ENCODE results near the gene NHLRC4.
"Not testable (repeated sequence)": the region's sequence is repeated elsewhere in the genome, so short reads cannot be mapped to it uniquely, and the experiment has no call there.

The NHLRC4 gene

GRCh38 chr16:586047-586644 is 19.3 kb downstream of the NHLRC4 start:
- no peak for DNase-seq

- DNase-seq = no peak
Measured at GRCh38 chr16:586645-587590, 20.1 kb downstream of the NHLRC4 start.

GRCh38 chr16:588639-588888 is 21.8 kb downstream of the NHLRC4 start:
- DNase-seq = no peak

- DNase-seq = peak; percentile 84 to 89
Measured at GRCh38 chr16:588889-589657, 22.3 kb downstream of the NHLRC4 start.

- peak; percentile 95 for DNase-seq
Measured at GRCh38 chr16:589658-590187, 22.9 kb downstream of the NHLRC4 start, which contains the start of gene RAB40C. Gene RAB40C (plus strand): TSS chr16:590066. CDS start chr16:590292, 226 bp downstream.

GRCh38 chr16:590188-590814 is 23.5 kb downstream of the NHLRC4 start:
- no peak for DNase-seq

- DNase-seq = no peak
Measured at GRCh38 chr16:590815-591200, 24.0 kb downstream of the NHLRC4 start.

- no peak for DNase-seq
Measured at GRCh38 chr16:591231-591630, 24.4 kb downstream of the NHLRC4 start.

- no peak for DNase-seq
Measured at GRCh38 chr16:591892-592517, 25.2 kb downstream of the NHLRC4 start.

GRCh38 chr16:592518-593306 is 25.9 kb downstream of the NHLRC4 start:
- DNase-seq = no peak

GRCh38 chr16:593406-593805 is 26.6 kb downstream of the NHLRC4 start:
- DNase-seq = no peak

GRCh38 chr16:593807-594206 is 27.0 kb downstream of the NHLRC4 start:
- DNase-seq = no peak

- DNase-seq = no peak
Measured at GRCh38 chr16:595094-595528, 28.3 kb downstream of the NHLRC4 start.

GRCh38 chr16:595942-596735 is 29.3 kb downstream of the NHLRC4 start:
- DNase-seq = peak; percentile 28 to 45

- DNase-seq = no peak
Measured at GRCh38 chr16:596736-597060, 29.9 kb downstream of the NHLRC4 start.

GRCh38 chr16:597655-598054 is 30.9 kb downstream of the NHLRC4 start:
- DNase-seq = not testable (repeated sequence)

- no peak for DNase-seq
Measured at GRCh38 chr16:598823-599739, 32.3 kb downstream of the NHLRC4 start.

GRCh38 chr16:600781-601180 is 34.0 kb downstream of the NHLRC4 start:
- no peak for DNase-seq

GRCh38 chr16:603933-604332 is 37.1 kb downstream of the NHLRC4 start:
- DNase-seq = no peak

All from cerebellar nuclear complex (tissue), 1 donor.